ENCODE data around the gene NDUFB3. TPM values are rescaled to one million over a fixed set of nuclear protein-coding genes. Genes with fewer than 3 reads are reported as not detected.

NDUFB3 gene
- total RNA-seq, 2 experiments from 2014 or later, result 115 to 116 TPM

DNA sequence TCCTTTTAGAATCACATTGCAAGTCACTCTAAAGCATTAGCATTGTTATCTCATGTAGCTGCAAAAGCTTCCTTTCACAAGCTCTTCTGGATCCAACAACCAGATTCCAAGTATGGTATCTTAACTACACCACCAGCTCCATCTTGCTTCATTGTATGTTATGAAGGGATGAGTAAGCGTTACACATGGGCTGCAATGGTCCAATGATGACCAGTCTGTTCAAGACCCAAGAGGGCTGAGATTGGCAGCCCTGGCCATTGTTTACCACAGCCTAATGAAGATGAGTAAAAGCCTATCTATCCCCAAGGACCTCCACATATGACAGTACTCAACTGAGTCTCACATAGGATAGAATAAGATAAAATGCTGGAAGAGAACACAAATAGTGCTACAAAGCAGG lies 50.5 kb downstream of the NDUFB3 start:
- Mint-ChIP-seq H3K27me3 (no peaks in the 10 kb centered on the region), H3K4me3 (peak overlapping the region; percentile 87), H3K36me3 (peaks cover 16% of the 10 kb centered on the region), H3K9me3 (no peaks in the 10 kb centered on the region), H3K4me1 (peaks cover 58% of the 10 kb centered on the region), H3K27ac (peak overlapping the region; percentile 77)
- no peak for DNase-seq
- POLR2A ChIA-PET, result interaction anchor here (0.6 to 1.5 kb wide), 5 partner anchors 9 to 258 kb away, joined by 3 to 5 read pairs (median 3); partner anchors contain the start of genes CLK1 and ORC2
- no peak for ATAC-seq (ENCODE audit: low read depth)

DNA sequence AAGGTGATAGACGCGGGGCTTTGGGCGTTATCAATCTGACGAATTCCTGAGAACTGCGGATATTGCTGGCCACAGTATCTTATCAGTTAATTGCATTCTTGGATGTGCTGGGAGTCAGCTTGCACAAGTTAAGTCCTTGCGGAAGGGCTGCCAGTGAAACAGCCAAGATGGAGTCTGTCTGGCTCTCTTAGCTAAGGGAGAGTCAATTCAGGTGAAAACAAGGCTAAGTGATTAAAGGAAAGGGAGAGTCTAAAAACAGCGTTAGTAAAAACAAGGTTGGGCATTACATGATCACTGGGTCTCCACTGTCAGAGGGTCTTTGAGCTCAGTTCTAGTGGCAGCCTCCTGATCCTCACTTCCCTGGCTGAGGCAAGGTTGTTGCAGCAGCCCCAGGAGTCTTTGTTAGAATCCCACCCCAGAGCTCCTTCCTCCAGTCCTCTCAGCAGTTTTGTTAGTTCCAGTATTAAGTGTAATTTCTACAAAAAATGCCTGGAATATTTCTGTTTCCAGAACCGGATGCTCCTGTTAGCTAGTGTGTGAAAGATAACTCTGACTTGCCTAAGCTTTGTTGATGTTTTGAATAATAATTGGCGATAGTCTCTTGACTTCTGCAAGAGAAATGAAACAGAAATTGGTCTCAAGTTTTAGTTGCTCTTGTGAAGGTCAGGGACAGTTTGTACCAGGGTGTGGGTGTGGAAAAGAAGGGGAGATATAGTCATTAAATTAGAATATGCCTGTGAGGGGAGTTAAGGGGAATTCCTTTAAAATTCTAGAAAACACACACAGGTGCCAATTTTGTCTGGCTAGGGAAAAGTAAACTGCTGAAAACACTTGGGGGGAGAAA lies 54.7 kb downstream of the NDUFB3 start:
- no peak for DNase-seq
- H3K4me1 Mint-ChIP-seq, result peaks cover 80% of the 10 kb centered on the region
- H3K36me3 Mint-ChIP-seq, result peaks cover 18% of the 10 kb centered on the region
- H3K9me3 Mint-ChIP-seq, result no peaks in the 10 kb centered on the region
- peak overlapping the region; percentile 95 for H3K27ac Mint-ChIP-seq
- no peak for ATAC-seq (ENCODE audit: low read depth)
- peak overlapping the region; percentile 87 for H3K4me3 Mint-ChIP-seq
- H3K27me3 Mint-ChIP-seq, result no peaks in the 10 kb centered on the region
- POLR2A ChIA-PET, result interaction anchor here (1.3 to 1.4 kb wide), 2 partner anchors 56 to 237 kb away, joined by 4 to 5 read pairs; partner anchors contain the start of genes NIF3L1 and PPIL3

DNA sequence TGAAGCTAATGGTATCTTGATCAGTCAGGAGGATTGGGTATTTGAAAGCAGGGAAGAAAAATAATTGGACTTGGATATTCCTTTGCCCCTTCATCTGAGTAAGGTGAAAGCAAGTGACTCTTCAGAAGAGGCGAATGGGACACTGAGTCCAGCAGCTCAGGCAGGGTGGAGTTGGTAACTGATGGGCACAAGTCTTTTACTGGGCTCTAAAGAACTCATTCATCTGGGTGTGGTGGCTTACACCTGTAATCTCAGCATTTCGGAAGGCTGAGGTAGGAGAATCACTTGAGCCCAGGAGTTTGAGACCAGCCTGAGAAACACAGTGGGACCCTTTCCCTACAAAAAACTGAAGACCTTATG lies 55.3 kb downstream of the NDUFB3 start:
- H3K4me1 Mint-ChIP-seq, result peaks cover 78% of the 10 kb centered on the region
- H3K27me3 Mint-ChIP-seq, result no peaks in the 10 kb centered on the region
- POLR2A ChIA-PET, result interaction anchor here (1.4 kb wide), 1 partner anchor 238 kb away, joined by 4 read pairs; the partner anchor contains the start of genes NIF3L1 and PPIL3
- H3K36me3 Mint-ChIP-seq, result peaks cover 21% of the 10 kb centered on the region
- H3K4me3 Mint-ChIP-seq, result peak overlapping the region; percentile 87
- H3K27ac Mint-ChIP-seq, result peak overlapping the region; percentile 95
- DNase-seq, result no peak
- no peak for ATAC-seq (ENCODE audit: low read depth)
- no peaks in the 10 kb centered on the region for H3K9me3 Mint-ChIP-seq

DNA sequence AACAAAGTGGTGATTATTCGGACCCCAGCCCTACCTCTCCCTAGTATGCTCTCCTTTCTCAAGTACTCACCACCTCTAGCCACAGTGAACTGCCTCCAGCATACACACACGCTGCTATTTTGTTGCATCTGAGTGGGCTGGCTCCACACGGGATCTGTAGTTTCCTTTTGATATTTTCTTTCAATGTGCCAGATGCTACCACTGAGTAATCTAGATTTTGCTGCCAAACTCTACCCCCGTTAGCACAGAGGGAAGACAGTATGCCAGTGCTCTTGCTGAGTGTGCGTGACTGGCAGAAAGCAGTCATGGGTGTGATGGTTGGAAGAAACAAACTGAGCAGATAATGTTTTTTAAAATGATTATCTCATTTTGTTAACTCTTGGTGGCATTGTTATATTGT lies 55.8 kb downstream of the NDUFB3 start:
- Mint-ChIP-seq H3K4me1 (peaks cover 77% of the 10 kb centered on the region), H3K9me3 (no peaks in the 10 kb centered on the region), H3K27me3 (no peaks in the 10 kb centered on the region), H3K4me3 (peak overlapping the region; percentile 87), H3K36me3 (peaks cover 20% of the 10 kb centered on the region), H3K27ac (peak overlapping the region; percentile 95)
- DNase-seq (no peak), ATAC-seq (ENCODE audit: low read depth) (peak; percentile 31)
- POLR2A ChIA-PET, result interaction anchor here (1.4 kb wide), 1 partner anchor 238 kb away, joined by 4 read pairs; the partner anchor contains the start of genes NIF3L1 and PPIL3

DNA sequence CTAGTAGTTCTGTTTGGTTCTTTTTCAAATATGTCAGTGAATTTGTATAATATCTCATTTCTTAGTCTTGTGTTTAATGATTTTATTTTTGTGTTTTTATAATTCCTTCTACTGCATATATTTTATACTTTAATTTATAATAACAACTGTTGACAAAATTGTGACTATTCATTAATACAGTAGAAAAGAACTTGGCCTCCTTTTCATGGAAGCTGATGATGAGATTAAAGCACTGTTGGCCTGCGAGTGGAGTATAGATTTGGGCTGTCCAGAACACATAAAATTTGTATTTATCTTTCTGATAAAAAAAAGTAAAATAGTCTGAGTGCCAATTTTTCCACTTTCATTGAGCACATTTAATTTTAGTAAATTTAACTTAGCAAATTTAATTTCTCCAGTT lies 56.2 kb downstream of the NDUFB3 start:
- no peak for ATAC-seq (ENCODE audit: low read depth)
- peaks cover 24% of the 10 kb centered on the region for H3K36me3 Mint-ChIP-seq
- no peaks in the 10 kb centered on the region for H3K27me3 Mint-ChIP-seq
- peaks cover 77% of the 10 kb centered on the region for H3K4me1 Mint-ChIP-seq
- no peak for DNase-seq
- no peaks in the 10 kb centered on the region for H3K9me3 Mint-ChIP-seq
- peak overlapping the region; percentile 87 for H3K4me3 Mint-ChIP-seq
- H3K27ac Mint-ChIP-seq, result peak overlapping the region; percentile 95
- POLR2A ChIA-PET, result interaction anchor here (0.7 to 1.0 kb wide), 2 partner anchors 7 to 239 kb away, joined by 4 read pairs; partner anchors contain the start of genes NIF3L1 and PPIL3

DNA sequence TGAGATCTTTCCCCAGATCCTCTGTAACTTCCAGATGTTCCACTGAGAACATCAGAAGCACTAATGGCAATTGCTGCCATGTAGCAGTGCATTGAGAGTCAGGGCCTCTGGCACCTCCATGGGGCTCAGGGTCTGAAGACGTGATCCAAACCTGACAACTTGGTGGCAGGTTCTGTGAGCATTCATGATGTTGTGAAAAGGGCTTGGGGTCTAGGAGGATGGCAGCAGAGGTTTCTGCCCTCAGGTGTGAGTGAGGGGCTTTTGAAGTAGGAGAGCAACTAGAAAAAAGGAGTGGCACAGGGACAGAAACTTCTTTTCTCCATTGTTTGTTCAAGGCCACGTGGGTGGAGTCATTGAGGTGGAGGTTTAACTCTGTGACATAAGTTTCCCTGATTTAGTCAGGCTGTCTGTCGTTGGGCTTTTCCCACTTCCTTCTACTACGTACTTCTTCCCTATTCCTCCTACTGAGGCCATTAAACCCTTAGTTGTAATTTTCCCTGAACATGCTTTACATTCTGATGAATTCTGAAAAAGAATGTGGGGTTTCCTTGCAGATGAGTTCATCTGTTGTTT lies 57.2 kb downstream of the NDUFB3 start:
- POLR2A ChIA-PET, result interaction anchor here (0.7 to 1.5 kb wide), 3 partner anchors 8 to 240 kb away, joined by 3 to 4 read pairs (median 4); partner anchors contain the start of genes NIF3L1 and PPIL3
- Mint-ChIP-seq H3K4me1 (peaks cover 74% of the 10 kb centered on the region), H3K27me3 (no peaks in the 10 kb centered on the region), H3K36me3 (peaks cover 32% of the 10 kb centered on the region), H3K27ac (peak overlapping the region; percentile 93), H3K9me3 (no peaks in the 10 kb centered on the region), H3K4me3 (peak overlapping the region; percentile 73)
- DNase-seq, result no peak
- ATAC-seq (ENCODE audit: low read depth), result no peak

DNA sequence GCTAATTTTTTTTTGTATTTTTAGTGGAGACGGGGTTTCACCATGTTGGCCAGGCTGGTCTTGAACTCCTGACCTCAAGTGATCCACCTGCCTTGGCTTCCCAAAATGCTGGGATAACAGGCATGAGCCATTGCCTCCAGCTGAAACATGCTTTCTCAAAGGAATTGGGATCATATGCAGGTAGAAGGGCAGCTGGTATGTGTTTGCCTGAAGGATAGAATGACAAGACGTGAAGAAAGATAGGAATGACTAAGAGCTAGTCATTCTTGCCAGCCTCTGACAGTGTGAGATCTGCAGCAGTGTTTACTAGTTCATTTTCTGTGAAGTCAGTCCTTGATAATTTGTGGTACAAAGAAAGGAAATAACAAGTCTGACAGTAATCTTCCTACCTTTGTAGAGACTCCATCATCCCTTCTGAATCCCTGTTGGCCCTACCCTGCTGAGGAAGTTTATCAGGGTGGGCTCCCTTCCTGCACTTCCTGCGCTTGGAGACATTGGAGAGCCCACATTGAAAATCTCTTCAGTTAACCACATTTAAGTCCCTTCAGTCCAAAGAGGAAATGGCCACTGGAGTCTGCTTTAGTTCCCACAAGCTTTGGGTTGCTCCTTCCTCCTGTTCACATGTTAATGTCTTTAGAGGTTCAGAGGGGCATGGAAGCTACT lies 58.9 kb downstream of the NDUFB3 start:
- Mint-ChIP-seq H3K36me3 (peaks cover 38% of the 10 kb centered on the region), H3K27me3 (no peaks in the 10 kb centered on the region), H3K9me3 (no peaks in the 10 kb centered on the region), H3K4me1 (peaks cover 62% of the 10 kb centered on the region), H3K4me3 (peak overlapping the region; percentile 66), H3K27ac (peak overlapping the region; percentile 88)
- POLR2A ChIA-PET, result interaction anchor here (1.5 to 2.1 kb wide), 3 partner anchors 8 to 54 kb away, joined by 3 to 7 read pairs (median 5); no protein-coding TSS in a partner anchor
- no peak for DNase-seq
- peak; percentile 51 for ATAC-seq (ENCODE audit: low read depth)

DNA sequence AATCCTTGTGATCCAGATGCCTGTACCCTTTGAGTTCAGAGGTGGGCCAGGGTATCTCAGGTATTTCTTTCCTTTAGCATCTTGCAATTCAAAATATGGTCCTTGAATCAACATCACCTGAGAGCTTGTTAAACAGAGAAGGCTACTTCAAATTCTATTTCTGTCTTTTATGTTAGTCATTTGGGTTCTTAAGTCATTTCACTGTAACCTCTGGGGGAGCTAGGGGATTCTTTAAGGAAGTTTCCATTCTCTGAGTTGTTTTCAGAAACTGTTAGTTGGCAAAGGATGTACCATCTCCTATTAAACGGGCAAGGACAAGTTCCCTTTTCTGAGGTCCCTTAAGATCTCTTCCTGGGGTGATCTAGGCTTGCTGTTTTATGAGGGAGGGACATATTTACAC lies 60.7 kb downstream of the NDUFB3 start:
- no peak for DNase-seq

More for the DNA sequence above, 60.7 kb downstream of the NDUFB3 start:
- peaks cover 48% of the 10 kb centered on the region for H3K36me3 Mint-ChIP-seq
- peaks cover 53% of the 10 kb centered on the region for H3K4me1 Mint-ChIP-seq
- POLR2A ChIA-PET, result interaction anchor here (0.6 kb wide), 1 partner anchor 223 kb away, joined by 4 read pairs; no protein-coding TSS in a partner anchor
- peak overlapping the region; percentile 30 for H3K4me3 Mint-ChIP-seq
- no peak for ATAC-seq (ENCODE audit: low read depth)
- H3K9me3 Mint-ChIP-seq, result no peaks in the 10 kb centered on the region
- H3K27ac Mint-ChIP-seq, result peak overlapping the region; percentile 57
- no peaks in the 10 kb centered on the region for H3K27me3 Mint-ChIP-seq

Other genes with a start within 250 kb of the NDUFB3 start
- 100 to 1,000 TPM; 204 to 228 TPM for gene CLK1, start 207.3 kb upstream of the NDUFB3 start, total RNA-seq
- gene PPIL3, start 182.9 kb upstream of the NDUFB3 start, total RNA-seq, result 10 to 100 TPM; 44.2 to 45.2 TPM
- gene NIF3L1, start 182.6 kb upstream of the NDUFB3 start, total RNA-seq, result 10 to 100 TPM; 36.9 to 37.7 TPM
- 10 to 100 TPM; 52.0 to 55.0 TPM for gene ORC2, start 108.3 kb upstream of the NDUFB3 start, total RNA-seq
- 10 to 100 TPM; 37.0 to 40.5 TPM for gene HYCC2, start 330 bp upstream of the NDUFB3 start, total RNA-seq
- gene CFLAR, start 44.2 kb downstream of the NDUFB3 start, total RNA-seq, result 100 to 1,000 TPM; 139 to 140 TPM
- gene CASP10, start 111.1 kb downstream of the NDUFB3 start, total RNA-seq, result 10 to 100 TPM; 45.2 to 46.1 TPM
- gene CASP8, start 188.5 kb downstream of the NDUFB3 start, total RNA-seq, result 100 to 1,000 TPM; 115 to 127 TPM

All from activated naive CD8-positive, alpha-beta T cell treated with anti-CD3 and anti-CD28 coated beads, Interleukin-2, amount 10 ng/mL, durations not matched to agents 7 days and 5 days (primary cell).